HG03565 (cell line): ENCODE results near the gene ZMYND8.
"Not testable (repeated sequence)": the region's sequence is repeated elsewhere in the genome, so short reads cannot be mapped to it uniquely, and the experiment has no call there.

Source experiments
- ATAC-seq: cut with Tn5 transposase; IDR thresholded peaks from one replicate; pipeline ENCODE4 v1.9.1; 2021; ENCODE audit warnings: mild to moderate bottlenecking, moderate library complexity; ENCODE audit not compliant: unreplicated experiment

ZMYND8 gene

GRCh38 chr20:47253872-47254271 lies 102.6 kb downstream of the ZMYND8 start:
- ATAC-seq = no peak

GRCh38 chr20:47252879-47253307 lies 103.6 kb downstream of the ZMYND8 start:
- no peak for ATAC-seq

DNA sequence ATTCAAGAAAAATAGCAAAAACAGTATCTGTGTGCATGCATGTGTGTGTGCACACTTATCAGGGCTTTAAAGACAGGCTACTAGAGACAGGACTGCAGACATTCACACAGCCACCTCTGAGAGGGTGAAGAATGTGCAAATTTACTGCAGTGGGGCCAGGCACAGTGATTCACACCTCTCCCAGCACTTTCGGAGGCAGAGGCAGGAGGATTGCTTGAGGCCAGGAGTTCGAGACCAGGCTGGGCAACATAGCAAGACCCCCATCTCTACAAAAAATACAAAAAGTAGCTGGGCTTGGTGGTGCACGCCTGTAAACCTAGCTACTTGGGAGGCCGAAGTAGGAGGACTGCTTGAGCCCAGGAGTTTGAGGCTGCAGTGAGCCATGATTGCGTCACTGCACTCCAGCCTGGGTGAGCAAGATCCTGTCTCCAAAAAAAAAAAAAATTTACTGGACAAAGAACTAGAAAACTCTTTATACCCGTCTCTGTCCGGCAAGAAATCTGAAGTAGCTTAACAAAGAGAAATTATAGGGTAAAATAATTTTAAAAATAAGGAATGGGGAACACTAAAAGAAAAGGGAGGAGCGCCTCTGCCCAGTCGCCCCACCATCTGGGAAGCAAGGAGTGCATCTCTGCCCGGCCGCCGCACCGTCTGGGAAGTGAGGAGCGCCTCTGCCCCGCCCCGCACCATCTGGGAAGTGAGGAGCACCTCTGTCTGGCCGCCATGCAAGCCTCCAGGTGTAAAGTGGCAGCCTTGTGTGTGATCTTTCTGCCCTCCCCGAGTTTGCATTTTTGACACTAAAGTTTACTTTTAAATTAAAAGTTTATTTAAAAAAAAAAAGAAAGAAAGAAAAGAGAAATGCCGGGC lies 105.1 kb downstream of the ZMYND8 start:
- ATAC-seq = no peak

DNA sequence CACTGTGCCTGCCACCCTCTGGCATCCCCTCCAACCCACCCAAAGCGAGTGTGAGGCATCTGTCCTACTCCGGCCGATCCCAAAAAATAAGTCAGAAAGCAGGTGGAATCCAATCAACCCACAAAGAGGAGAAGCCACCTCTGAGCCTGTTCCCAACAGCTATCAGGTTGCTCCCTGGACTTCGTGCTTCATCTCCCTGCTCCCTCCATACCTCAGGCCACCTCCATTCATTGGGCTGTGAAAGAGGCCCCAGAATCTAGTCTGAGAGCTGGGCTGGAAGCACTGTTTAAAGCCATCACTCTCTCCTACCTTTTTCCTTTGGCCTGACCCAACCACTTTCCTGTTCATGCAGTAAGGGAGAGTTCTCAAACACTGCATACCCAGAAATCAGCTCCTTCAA lies 106.1 kb downstream of the ZMYND8 start:
- ATAC-seq = no peak

DNA sequence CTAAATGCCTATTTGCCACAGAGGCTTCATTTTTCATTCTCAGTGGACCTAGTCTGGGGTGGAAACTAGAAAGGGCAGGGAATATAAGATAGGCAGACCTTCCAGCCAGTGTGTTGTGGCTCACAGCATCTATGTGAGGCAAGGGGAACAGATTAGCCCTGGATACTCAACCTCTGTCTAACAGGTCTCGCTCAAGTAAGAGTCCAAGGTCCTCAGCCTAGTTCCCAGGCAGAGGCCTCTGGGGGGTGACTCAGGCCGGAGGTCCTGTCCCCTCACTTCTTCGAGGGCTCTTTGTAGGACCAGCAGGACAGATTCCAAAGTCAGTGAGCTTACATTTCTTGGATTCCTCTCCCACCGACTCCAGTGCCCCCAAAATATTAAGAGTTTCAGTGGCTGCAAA lies 106.6 kb downstream of the ZMYND8 start:
- ATAC-seq = no peak

DNA sequence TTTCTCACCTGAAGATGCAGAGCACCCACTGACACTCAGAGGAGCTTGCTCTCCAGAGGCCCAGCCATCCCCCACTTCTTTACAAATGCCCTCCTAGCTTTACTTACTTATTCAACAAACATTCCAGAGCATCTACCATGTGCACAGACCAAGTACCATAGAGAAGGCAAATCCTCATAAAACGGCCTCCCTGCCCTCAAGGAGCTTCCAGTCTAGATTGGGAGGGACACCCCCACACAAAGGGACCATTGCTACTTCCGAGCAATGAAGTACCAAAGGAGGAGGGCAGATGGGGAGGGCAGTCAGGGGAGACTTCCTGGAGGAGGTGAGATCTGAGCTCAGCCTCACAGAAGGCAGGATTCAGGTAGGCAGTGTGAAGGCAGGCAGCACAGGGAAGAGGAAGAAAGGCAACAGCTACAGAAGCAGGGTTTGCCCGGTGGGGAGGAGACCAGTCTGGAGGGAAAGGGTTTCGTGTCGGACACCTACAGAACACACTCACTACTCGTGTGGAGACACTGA lies 108.0 kb downstream of the ZMYND8 start:
- no peak for ATAC-seq

DNA sequence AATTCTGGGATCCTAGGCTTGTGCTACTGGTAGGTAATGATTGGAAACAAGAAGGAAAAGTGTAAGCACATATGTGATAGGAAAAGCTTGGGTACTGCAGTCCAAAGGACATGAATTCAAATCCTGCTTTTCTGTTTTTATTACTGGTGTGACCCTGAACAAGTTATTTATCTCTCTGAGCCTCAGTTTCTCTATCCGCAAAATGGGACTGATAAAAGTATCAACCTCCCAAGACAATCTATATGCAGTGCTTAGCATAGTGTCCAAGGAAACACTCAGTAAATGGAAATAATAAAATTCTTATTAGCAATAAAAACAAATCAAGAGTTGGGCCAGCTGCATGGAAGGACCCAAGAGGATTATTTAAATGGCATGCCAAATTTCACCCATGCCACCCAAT lies 108.5 kb downstream of the ZMYND8 start:
- ATAC-seq = no peak

DNA sequence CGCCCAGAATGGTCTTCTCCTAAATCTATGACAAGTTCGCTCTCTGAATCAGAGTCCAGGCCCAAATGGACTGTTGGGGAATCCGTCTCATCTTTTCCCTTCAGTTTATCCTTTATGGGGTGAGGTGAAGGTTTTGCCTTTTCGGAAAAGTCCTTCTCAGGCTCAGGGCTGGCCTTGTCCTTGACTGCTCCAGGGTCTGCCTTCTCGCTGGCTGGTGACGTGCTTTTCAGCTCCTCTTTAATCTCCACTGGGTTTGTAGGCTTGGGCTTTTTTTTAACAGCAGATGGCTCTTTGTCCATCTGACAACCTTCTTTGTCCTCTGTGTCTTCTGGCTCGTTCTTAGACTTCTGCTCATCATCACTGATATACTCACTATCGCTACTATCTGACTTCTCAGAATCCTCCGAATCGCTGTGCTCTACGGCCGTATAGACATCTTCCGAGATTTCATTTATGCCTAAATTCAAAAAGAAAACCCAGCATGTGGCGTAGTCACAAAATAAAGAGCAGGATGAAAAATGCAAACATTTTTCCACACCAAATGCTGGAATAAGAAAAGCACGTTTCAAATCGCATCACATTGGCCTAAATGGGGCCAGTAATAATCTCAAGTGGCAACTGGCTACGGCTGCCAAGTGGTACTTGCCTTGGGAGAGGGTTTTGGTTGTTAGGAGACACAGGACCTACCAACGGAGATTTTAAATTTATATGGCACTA lies 110.3 kb downstream of the ZMYND8 start:
- no peak for ATAC-seq

- not testable (repeated sequence) for ATAC-seq
Measured at GRCh38 chr20:47245166-47245565, 111.3 kb downstream of the ZMYND8 start.

GRCh38 chr20:47244451-47244850 lies 112.0 kb downstream of the ZMYND8 start:
- ATAC-seq = no peak

DNA sequence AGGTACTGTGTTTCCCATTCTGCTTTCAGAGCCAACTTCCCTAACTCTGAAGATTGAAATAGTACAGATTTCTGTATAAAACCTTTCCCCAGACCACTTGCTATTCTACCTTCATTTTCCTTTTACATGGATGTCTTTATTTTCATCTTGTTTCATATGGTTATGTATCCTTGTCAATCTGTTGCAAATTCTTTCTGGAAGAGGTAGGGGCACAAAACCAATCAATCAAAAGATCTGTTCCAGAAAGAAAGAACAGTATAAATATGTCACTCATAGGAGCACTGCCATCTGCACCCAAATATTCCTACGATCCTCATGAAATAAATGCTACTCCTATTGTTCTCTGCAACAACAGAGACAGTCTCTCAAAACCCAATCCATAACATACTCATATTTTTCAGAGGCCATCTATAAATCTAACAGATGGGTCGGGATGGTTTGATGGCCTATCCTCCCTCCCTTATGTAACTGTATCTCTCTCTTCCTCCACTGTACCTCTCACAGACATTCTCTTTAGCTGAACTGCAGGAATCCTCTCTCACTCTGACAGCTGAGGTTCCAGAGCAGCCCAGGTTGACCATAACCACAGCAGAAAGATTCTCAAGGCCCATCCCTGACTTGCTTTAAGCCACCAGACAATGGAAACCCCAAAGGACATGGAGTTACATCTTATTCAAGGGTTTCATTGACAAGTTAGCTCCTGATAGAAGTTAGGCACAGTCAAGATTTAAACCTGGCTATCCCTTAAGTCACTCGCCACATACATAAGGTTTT lies 112.8 kb downstream of the ZMYND8 start:
- no peak for ATAC-seq

DNA sequence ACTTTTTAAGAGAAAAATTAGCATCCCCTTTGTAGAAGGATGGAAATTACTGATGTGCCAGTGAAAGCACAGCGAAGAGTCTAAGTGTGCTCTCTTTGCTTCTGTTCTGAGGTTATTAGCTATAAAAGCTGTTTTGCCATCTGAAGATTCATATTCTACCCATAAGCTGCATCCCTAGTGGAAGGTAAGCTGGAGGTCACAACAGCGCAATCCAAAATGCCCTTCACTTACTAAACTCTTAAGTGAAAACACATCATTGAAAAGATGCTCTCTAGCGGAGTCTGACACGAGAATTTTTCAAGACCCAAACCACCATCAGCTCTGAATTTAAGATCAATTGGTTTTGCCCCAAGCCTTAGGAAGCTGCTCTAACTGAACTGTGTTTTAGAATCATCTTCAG lies 113.5 kb downstream of the ZMYND8 start:
- no peak for ATAC-seq

GRCh38 chr20:47241345-47241781 lies 115.1 kb downstream of the ZMYND8 start:
- ATAC-seq = no peak

- not testable (repeated sequence) for ATAC-seq
Measured at GRCh38 chr20:47240096-47240495, 116.4 kb downstream of the ZMYND8 start.

DNA sequence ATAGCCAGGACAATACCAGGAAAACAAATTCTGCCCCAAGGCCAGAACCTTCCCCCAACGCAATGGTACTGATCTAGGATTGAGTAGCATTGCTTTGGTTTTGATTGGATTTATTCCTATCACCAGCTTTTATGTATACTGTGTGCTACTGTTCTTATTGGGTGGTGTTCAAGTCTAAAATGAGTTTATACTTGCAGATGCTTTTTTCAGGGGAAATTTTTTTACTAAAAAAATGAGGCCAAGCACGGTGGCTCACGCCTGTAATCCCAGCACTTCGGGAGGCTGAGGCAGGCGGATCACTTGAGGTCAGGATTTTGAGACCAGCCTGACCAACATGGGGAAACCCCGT lies 116.8 kb downstream of the ZMYND8 start:
- ATAC-seq = no peak

DNA sequence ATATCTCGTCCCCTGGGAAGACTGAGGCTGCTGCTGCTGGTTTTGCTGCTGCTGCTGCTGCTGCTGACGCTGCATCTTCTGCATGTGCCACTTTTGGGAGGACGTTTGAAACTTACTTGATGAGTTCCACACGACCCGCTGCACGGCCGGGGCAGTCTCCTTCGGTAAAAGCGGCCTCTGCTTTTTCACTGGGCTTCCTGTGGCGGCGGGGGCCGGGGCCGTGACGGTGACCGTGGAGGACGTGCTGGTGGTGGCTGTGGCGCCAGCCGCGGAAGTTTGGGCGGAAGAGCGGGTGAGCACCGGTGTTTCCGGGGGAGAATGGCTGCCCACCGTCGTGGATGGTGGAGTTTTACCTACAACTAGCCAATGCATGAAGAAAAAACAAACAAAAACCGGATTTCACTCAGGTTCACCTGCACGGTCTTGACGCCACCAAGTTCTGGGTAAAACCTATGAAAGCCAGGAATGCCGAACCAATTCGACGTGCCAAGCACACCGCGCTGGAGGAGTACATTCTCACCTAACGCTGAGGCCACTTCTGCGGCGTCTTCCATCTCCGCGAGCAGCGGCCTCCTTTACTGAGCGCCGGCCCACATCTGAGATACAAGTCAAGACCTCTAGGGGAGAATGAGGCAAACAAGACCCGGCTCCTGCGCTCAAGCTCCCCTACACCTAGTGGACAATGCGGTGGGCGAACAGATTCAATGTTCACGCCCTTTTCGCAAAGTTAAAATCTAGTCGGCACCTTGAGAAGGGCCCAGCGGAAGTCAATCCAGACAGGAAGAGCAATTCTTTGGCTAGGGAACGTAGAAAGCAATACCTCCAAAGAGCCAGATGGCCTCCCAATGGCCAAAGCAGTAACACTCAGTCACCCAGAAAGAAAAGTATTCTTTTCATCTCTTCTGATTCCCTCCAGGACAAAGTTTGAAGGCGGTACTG lies 117.5 kb downstream of the ZMYND8 start:
- no peak for ATAC-seq

DNA sequence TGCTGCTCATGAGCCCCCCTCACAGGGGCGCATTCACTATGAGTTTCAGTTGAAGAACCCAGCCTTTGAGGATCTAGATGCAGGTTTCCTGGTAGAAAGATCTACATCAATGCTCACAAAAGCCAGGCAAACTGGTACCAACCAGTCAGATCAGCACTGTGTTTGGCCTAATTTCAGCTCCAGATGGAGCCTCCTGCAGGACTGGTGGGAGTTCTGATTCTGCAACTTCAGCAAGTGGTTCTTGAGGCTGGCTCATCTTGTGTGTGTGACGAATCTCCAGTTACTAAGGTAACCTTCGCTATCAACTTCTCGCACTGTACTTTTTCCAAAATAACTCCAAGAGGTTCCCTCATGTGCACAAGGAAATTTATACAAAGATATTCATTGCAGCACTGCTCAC lies 118.8 kb downstream of the ZMYND8 start:
- ATAC-seq = no peak

DNA sequence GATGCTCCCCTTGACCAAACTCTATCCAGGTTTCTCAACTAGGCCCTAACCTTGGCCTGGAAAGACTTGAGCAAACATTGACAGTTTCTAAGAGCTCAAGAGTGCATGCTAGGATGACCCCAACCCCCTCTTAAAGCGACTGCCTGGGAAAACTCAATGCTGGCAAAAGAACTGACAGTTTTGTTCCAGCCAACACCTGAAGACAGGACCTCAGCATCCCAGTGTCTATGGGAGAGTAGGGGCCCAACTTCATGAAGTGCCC lies 119.9 kb downstream of the ZMYND8 start:
- no peak for ATAC-seq

GRCh38 chr20:47235853-47236638 lies 120.5 kb downstream of the ZMYND8 start:
- no peak for ATAC-seq

GRCh38 chr20:47235111-47235510 lies 121.4 kb downstream of the ZMYND8 start:
- ATAC-seq = no peak
